ENCODE data around the gene AKAP7. TPM values are rescaled to one million over a fixed set of nuclear protein-coding genes. Genes with fewer than 3 reads are reported as not detected.

The AKAP7 gene
- total RNA-seq, 2 donors from 2014 or later: 10.2 to 11.6 TPM

DNA sequence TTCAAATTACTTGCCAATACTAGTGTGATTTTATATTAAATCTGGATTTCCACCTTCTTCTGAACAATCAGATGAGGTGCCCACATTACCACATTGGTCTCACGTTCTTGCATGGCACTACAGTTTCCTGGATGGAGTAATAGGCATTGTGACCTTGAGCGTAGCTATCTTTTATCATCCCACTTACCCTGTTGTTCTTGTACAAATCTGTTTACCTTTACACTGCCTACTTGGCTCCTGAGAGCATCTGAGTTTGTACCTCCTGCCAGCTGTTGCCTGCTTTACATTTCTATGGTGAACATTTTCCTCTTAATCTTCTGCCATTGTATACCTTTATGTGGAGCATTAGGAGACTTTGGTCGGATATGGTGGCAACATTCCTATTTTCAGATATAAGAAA lies 90.7 kb downstream of the AKAP7 start:
- Histone ChIP-seq H3K27ac (no peak overlapping the region), H3K4me1 (no peaks in the 10 kb centered on the region), H3K36me3 (no peaks in the 10 kb centered on the region), H3K27me3 (no peaks in the 10 kb centered on the region), H3K4me3 (no peak overlapping the region), H3K9me3 (no peaks in the 10 kb centered on the region)
- DNase-seq (ENCODE audit: low spot score): no peak
- TF ChIP-seq, protein P1, sequence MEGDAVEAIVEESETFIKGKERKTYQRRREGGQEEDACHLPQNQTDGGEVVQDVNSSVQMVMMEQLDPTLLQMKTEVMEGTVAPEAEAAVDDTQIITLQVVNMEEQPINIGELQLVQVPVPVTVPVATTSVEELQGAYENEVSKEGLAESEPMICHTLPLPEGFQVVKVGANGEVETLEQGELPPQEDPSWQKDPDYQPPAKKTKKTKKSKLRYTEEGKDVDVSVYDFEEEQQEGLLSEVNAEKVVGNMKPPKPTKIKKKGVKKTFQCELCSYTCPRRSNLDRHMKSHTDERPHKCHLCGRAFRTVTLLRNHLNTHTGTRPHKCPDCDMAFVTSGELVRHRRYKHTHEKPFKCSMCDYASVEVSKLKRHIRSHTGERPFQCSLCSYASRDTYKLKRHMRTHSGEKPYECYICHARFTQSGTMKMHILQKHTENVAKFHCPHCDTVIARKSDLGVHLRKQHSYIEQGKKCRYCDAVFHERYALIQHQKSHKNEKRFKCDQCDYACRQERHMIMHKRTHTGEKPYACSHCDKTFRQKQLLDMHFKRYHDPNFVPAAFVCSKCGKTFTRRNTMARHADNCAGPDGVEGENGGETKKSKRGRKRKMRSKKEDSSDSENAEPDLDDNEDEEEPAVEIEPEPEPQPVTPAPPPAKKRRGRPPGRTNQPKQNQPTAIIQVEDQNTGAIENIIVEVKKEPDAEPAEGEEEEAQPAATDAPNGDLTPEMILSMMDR (IDR thresholded peaks at IDR 0.05): no peak

DNA sequence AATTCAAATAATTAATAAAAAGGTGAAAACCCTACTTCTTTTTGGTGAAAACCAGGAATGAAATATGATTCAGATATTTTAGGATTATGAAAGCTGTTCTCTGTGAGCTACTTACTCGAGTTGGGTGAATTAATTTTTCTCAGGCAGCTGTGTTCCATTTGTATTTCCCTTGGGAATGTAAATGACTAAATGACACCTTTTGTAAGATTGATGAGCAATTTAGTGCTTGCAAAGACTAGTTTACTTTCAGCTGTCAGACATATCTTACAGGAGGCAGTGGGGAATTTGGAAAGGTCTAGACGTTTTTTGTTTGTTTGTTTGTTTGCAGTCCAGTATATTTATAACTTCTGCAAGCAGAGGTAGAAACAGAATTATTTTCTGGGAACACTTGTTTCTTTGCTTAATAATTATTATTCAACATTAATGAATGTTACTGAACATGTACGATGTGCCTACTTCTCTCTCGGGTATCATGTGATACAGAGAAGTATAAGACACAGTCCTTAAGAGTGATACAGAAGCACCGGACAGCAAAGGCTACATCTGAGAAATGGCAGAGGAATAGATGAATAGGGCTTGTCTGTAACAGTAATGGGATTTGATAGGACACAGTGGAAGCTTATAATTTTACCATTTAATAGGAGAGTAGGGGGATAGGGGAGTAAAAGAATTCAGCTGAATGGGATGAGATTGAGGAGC lies 91.3 kb downstream of the AKAP7 start:
- Histone ChIP-seq H3K27me3 (no peaks in the 10 kb centered on the region), H3K27ac (no peak overlapping the region), H3K4me3 (no peak overlapping the region), H3K36me3 (no peaks in the 10 kb centered on the region), H3K4me1 (no peaks in the 10 kb centered on the region), H3K9me3 (no peaks in the 10 kb centered on the region)
- DNase-seq (ENCODE audit: low spot score): no peak
- TF ChIP-seq, protein P1 (IDR thresholded peaks at IDR 0.05): no peak

DNA sequence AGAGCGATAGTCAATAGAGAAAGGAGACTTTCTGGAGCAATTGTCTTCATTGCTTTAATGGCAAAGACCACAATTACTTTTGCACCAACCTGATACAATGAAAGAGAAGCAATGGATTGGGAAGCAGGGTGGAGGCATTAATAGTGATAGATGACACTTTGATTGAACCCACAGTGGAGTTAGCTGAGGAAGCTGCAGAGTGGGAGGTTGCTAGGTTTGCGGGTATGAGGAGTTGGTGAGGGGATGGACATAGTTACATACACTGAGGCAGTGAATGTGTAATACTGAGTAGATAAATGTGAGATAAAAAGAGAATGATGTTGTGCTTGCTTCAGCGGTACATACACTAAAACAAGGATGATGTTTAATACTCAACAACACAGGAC lies 91.9 kb downstream of the AKAP7 start:
- no peaks in the 10 kb centered on the region for H3K4me1 ChIP-seq
- no peak for DNase-seq (ENCODE audit: low spot score)

DNA sequence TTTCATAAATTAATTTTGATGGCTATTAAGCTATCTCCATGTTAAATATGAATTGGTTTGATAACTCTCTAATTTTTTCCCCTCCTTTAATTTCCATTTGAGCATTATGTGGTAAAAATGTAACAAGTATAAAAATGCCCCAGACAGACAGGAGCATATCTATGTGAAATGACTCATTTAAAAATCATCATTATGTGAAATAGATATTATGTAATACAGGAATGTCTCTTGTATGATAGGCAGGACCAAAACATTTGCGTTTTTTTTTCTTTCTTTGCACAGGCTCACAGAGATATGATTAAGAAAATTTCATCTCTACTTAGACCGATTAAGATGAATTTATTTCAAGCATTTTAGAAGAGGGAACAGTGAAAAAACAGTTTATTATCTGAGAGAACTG lies 95.8 kb downstream of the AKAP7 start:
- no peaks in the 10 kb centered on the region for H3K36me3 ChIP-seq
- DNase-seq (ENCODE audit: low spot score): no peak
- H3K4me1 ChIP-seq: no peaks in the 10 kb centered on the region
- H3K4me3 ChIP-seq: no peak overlapping the region
- TF ChIP-seq, protein P1 (IDR thresholded peaks at IDR 0.05): no peak
- no peaks in the 10 kb centered on the region for H3K27me3 ChIP-seq
- H3K27ac ChIP-seq: no peak overlapping the region
- H3K9me3 ChIP-seq: no peaks in the 10 kb centered on the region

More for the DNA sequence above, 91.9 kb downstream of the AKAP7 start:
- Histone ChIP-seq H3K36me3 (no peaks in the 10 kb centered on the region), H3K27ac (no peak overlapping the region), H3K4me3 (no peak overlapping the region), H3K27me3 (no peaks in the 10 kb centered on the region), H3K9me3 (no peaks in the 10 kb centered on the region)
- TF ChIP-seq, protein P1 (IDR thresholded peaks at IDR 0.05): no peak

DNA sequence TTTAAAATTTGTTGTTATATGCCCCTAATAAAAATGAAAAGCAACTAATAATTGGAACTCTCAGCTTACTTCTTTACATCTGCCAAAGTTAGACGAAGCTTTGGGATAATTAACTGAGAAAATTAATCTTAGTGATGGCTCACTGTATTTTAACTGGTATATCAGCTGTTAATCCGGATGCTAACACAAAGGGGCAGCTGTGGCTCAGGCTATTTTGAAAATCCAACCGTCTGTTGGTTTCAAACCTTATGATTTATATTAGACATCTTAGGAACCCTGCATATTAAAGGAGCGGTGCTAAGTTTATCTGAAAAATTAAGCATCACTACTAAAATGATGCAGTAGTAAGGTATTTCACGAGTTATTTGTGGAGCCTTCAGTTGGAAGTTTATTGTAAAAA lies 96.6 kb downstream of the AKAP7 start:
- Histone ChIP-seq H3K36me3 (no peaks in the 10 kb centered on the region), H3K27ac (no peak overlapping the region), H3K4me3 (no peak overlapping the region), H3K4me1 (no peaks in the 10 kb centered on the region), H3K27me3 (no peaks in the 10 kb centered on the region), H3K9me3 (no peaks in the 10 kb centered on the region)
- DNase-seq (ENCODE audit: low spot score): no peak
- TF ChIP-seq, protein P1 (IDR thresholded peaks at IDR 0.05): no peak

DNA sequence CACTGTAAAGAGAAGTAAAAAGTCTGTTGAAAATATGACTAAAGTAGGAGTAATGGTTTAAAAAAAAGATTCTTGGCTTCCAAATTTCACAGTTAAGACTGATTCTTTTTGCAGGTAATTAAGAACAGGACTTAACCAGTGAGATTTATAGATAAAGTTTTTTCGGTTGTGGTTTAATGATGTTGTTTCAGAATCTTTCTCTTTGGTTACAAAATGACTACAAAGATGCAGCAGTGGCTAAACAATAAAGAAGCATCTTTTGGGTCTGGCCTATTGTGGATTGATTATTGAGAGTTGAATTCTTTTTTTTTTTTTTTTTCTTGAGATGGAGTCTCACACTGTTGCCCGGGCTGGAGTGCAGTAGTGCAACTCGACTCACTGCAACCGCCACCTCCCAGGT lies 109.7 kb downstream of the AKAP7 start:
- no peaks in the 10 kb centered on the region for H3K36me3 ChIP-seq
- H3K27ac ChIP-seq: no peak overlapping the region
- DNase-seq (ENCODE audit: low spot score): no peak
- no peak overlapping the region for H3K4me3 ChIP-seq
- TF ChIP-seq, protein P1 (IDR thresholded peaks at IDR 0.05): no peak
- H3K4me1 ChIP-seq: no peaks in the 10 kb centered on the region
- H3K9me3 ChIP-seq: no peaks in the 10 kb centered on the region
- H3K27me3 ChIP-seq: no peaks in the 10 kb centered on the region

Measured in right atrium auricular region (tissue), 2 donors.